T1000 (cell line): ENCODE measurements around the gene WSCD2.

Source experiments
- DNase-seq: peaks from one replicate; lab custom pipeline; 2025; ENCODE audit warnings: mixed read lengths; lab: John Stamatoyannopoulos, UW

The WSCD2 gene

GRCh38 chr12:108129017-108129812 is at the start of gene WSCD2:
Gene WSCD2 (plus strand): TSS chr12:108129288. CDS start chr12:108195833, 66,545 bp downstream.
- DNase-seq = no peak

- no peak for DNase-seq
Measured at GRCh38 chr12:108079721-108080120, 49.4 kb upstream of the WSCD2 start.

GRCh38 chr12:108080363-108080762 is 48.7 kb upstream of the WSCD2 start:
- no peak for DNase-seq

- no peak for DNase-seq
Measured at GRCh38 chr12:108082485-108082884, 46.6 kb upstream of the WSCD2 start.

DNA sequence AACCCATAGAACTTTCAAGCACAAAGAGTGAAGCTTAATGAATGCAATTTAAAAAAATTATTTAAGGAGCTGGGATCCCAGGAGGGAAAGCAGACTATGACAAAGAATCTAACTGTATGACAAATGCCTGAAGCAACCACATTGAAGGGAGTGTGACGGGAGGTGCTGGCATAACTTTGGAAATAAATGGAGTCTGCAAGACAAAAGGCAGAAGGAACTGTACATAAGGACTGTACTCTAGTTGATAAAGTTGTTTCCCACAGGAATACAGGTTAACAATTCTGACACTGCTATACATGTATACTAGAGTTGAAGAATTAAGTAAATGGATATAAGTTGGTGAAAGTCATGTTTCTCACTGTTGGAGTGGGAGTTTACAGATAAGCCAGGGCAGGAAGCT is 41.2 kb upstream of the WSCD2 start:
- DNase-seq = no peak

DNA sequence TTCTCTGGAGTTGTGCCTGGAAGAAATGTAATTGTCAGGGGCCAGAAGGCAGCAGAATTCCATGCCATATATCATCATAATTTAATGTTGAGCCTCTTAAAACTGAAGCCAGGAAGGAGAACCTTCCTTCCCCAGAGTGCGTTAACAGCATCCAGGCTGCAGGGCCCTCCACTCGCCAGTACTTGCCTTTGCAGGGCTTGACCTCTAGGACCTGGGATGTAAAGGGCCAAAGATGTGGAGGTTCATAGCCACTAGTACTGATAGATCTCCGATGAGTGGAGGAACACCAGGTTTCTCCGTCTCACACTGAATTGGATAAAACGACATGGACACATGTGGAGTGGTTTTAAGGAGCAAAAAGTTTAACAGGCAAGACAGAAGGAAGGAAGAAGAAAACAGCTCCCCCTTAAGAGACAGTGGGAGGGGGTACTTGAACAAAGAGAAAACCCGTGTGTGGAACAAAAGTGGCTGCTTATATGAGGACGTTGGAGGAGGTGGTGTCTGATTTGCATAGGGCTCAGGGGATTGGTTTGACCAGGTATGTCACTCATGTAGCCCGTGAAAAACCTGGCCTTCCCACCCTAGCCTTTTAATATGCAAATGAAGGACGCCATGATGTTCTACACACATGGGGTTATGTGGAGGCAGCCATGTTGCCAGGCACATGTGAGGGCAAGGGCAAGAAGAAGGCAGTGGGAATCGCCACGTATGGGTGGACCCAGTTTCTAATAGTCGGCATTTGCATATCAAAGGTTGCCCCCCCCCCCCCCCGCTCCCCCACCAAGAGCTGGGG is 38.8 kb upstream of the WSCD2 start:
- no peak for DNase-seq

GRCh38 chr12:108090932-108091678 is 38.0 kb upstream of the WSCD2 start:
- DNase-seq = no peak

DNA sequence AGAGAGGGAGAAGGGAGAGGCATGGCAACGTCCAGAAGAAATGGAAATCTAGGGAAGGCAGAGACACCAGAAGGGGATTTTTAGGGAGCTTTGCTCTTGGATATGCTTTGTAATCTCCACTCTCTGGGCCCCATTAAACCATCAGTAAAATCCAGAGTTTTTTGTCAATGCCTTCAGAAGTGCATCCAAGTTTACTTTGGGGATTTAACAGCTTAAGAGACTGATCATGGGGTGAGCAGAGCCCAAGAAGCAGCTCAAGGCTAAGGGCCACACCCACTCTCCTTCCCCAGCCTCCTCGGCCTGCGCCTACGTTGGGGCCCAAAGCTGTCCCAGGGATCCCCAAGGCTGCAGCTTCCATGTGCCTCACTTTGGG is 37.4 kb upstream of the WSCD2 start:
- no peak for DNase-seq

DNA sequence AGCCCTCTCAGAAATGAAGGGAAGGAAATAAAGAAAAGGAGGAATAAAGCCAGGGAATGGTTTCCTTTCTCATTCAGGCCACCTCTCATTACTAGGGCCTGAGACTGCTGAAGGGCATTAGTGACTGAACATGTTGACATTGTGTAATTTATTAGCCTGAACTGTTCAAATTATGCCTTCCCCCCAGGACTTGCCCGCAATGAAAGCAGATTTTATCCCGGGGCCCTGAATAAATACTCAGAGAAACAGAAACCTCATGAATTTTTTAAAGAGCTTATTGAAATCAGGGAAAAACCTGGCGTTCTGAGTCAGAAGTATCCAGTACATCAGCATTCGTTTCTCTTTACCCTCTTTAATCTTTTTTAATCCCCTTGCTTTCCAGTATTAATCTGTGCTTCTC is 35.9 kb upstream of the WSCD2 start:
- no peak for DNase-seq

GRCh38 chr12:108094056-108094649 is 34.9 kb upstream of the WSCD2 start:
- DNase-seq = no peak

- DNase-seq = no peak
Measured at GRCh38 chr12:108097160-108097911, 31.8 kb upstream of the WSCD2 start.

DNA sequence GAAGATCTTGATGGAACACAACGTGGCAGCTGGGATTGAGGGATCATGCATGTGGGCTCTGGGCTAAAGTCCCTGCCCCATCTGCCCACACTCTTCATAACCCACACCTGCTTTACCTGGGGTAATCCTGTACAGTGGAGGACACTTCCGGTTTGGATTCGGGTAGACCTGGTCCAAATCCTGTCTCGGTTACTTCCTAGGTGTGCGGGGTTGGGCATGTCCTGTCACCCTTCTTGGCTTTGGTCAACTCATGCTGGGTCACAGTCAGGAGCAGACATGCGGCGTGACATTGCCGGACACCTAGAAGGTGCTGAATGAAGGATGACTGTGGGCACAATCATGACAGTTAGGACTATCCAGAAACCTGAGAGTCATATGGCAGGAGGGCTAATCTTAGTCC is 30.7 kb upstream of the WSCD2 start:
- no peak for DNase-seq

- no peak for DNase-seq
Measured at GRCh38 chr12:108099073-108099472, 30.0 kb upstream of the WSCD2 start.

DNA sequence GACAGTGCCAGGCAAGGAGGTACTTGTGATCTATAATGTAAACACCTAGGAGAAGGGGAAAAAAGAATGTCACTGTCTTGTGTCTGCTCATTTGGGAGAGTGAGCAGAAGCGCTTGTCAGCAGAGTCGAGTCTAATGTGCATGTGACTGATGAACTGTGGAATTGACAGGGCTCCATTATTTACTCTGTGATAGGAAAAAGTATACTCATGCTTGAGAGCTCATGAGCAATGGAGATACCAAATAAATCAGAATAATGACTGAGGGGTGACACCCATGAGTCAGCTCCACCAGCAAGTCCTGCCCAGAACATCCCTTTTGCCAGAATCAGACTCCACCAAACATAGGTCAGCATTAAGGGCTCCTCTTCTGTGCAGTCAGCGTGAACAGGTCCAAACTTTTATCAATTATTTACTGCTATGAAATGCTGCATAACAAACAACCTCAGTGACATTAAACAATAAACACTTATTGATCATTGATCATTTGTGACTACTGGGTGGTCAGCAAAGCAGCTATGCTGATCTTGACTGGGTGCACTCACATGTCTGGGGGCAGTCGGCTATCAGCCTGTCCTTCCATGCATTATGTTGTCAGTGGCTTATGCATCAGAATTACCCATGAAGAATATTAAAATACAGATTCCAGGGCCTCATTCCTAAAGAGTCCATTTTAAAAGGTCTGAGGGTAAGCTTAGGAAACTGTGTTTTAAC is 29.2 kb upstream of the WSCD2 start:
- no peak for DNase-seq

- DNase-seq = no peak
Measured at GRCh38 chr12:108101605-108102175, 27.4 kb upstream of the WSCD2 start.

- DNase-seq = no peak
Measured at GRCh38 chr12:108102363-108102762, 26.7 kb upstream of the WSCD2 start.

GRCh38 chr12:108103087-108103486 is 26.0 kb upstream of the WSCD2 start:
- DNase-seq = no peak

- no peak for DNase-seq
Measured at GRCh38 chr12:108103517-108103916, 25.6 kb upstream of the WSCD2 start.

DNA sequence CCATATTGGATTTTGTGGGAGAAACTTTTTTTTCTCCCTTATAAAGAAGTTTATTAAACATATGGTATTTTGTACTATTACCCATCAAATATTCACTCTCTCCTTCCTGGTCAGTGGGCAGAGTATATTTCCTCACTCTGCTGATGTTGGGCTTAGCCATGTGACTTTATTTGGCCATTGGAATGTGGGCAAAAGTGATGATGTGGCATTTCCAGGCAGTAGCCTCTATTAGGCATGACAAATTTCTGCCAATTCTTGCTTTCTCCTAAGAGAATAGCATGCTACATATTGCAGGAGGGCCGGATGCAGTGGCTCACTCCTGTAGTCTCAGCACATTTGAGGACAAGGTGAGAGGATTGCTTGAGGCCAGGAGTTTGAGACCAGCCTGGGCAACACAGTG is 24.4 kb upstream of the WSCD2 start:
- DNase-seq = no peak

DNA sequence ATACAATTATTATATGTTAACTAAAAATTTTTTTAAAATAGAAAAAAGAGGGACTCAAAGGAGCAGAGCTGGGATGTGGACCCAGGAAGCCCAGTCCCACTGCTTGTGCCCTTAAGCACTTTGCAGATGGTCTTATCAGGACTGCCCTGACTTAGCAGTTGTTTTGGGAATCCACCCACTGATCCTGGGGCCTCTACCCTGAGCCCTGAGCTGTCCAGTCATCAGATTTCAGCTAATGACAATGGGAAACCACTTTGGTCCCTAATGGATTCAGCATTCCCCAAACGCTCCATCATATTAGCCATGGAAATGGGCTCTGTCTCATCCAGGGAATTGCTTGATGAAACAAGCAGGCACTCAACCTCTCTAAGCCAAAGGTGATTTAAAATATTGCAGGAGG is 22.5 kb upstream of the WSCD2 start:
- DNase-seq = no peak

DNA sequence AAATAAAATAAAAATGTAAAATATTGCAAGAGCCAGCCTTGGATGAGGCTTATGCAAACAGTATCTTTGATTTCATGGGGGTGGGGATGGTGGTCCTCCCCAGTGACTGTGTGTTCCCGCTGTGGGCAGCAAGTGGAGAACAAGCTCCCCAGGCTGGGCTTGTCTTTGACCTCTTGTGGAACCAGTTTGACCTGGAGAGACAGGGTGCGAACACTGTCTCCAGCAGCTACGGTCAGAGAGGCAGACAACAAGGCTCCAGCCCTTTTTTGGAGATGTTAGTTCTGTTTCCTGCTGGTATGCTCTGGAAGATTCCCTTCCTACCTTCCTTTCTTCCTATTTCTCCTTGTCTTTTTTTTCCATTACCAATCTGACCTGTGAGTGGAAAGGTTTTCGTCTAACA is 21.8 kb upstream of the WSCD2 start:
- no peak for DNase-seq
